Activated CD8-positive, alpha-beta memory T cell treated with anti-CD3 and anti-CD28 coated beads, Interleukin-2, amount 50 U/mL, for 1 hour (primary cell): ENCODE data around the gene TESMIN.

Experiments used
- DNase-seq: peaks from one replicate; pipeline ENCODE4 v3.0.0-alpha.2; 2020; ENCODE audit errors: extremely low read depth

TESMIN gene

GRCh38 chr11:68709062-68709461 is 42.3 kb downstream of the TESMIN start:
- DNase-seq = no peak

GRCh38 chr11:68707527-68707926 is 43.8 kb downstream of the TESMIN start:
- DNase-seq = no peak

GRCh38 chr11:68704887-68705286 is 46.4 kb downstream of the TESMIN start:
- no peak for DNase-seq

- DNase-seq = no peak
Observed at GRCh38 chr11:68698993-68699392, 52.3 kb downstream of the TESMIN start.

GRCh38 chr11:68695531-68695930 is 55.8 kb downstream of the TESMIN start:
- DNase-seq = no peak

GRCh38 chr11:68694431-68695297 is 56.7 kb downstream of the TESMIN start:
- DNase-seq = no peak

GRCh38 chr11:68693484-68693882 is 57.8 kb downstream of the TESMIN start:
- DNase-seq = no peak

GRCh38 chr11:68692871-68693483 is 58.3 kb downstream of the TESMIN start:
- no peak for DNase-seq

GRCh38 chr11:68692115-68692514 is 59.2 kb downstream of the TESMIN start:
- no peak for DNase-seq

- DNase-seq = no peak
Observed at GRCh38 chr11:68691402-68691784, 59.9 kb downstream of the TESMIN start.

GRCh38 chr11:68690671-68691401 is 60.5 kb downstream of the TESMIN start:
- DNase-seq = no peak

GRCh38 chr11:68689737-68690625 is 61.3 kb downstream of the TESMIN start:
- DNase-seq = no peak

GRCh38 chr11:68688881-68689280 is 62.4 kb downstream of the TESMIN start:
- no peak for DNase-seq

GRCh38 chr11:68687986-68688385 is 63.3 kb downstream of the TESMIN start:
- DNase-seq = no peak

- DNase-seq = no peak
Observed at GRCh38 chr11:68687311-68687710, 64.0 kb downstream of the TESMIN start.

GRCh38 chr11:68686486-68686885 is 64.8 kb downstream of the TESMIN start:
- no peak for DNase-seq

- DNase-seq = no peak
Observed at GRCh38 chr11:68685656-68686380, 65.5 kb downstream of the TESMIN start.

- DNase-seq = no peak
Observed at GRCh38 chr11:68684385-68685356, 66.6 kb downstream of the TESMIN start, which contains the start of gene GAL. GAL (plus strand) TSS chr11:68684544; CDS start chr11:68684924, 380 bp downstream.

GRCh38 chr11:68683536-68684384 is 67.6 kb downstream of the TESMIN start:
- DNase-seq = no peak
